ENCODE measurements around the gene CYP19A1.

Gene CYP19A1

DNA sequence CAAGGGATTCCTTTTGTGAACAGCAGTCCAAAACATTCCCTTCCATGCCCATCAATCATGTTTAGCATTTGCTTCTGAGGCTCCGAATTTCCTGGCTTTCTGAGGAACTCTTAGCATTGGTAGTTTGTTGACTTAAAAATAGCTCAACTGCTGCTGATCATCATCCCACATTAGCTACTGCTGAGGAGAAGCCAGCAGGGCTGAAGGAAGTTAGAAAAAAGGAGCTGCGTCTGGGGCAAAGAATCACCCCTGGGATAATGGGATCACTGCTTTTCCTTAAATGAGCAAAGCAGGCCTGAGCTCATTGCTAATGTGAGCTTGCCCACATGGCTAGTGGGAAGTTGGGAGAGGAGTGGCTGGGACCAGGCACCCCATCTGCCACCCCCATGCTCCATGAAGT is 39.8 kb downstream of the CYP19A1 start:
- TF ChIP-seq, protein P1, sequence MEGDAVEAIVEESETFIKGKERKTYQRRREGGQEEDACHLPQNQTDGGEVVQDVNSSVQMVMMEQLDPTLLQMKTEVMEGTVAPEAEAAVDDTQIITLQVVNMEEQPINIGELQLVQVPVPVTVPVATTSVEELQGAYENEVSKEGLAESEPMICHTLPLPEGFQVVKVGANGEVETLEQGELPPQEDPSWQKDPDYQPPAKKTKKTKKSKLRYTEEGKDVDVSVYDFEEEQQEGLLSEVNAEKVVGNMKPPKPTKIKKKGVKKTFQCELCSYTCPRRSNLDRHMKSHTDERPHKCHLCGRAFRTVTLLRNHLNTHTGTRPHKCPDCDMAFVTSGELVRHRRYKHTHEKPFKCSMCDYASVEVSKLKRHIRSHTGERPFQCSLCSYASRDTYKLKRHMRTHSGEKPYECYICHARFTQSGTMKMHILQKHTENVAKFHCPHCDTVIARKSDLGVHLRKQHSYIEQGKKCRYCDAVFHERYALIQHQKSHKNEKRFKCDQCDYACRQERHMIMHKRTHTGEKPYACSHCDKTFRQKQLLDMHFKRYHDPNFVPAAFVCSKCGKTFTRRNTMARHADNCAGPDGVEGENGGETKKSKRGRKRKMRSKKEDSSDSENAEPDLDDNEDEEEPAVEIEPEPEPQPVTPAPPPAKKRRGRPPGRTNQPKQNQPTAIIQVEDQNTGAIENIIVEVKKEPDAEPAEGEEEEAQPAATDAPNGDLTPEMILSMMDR (IDR thresholded peaks at IDR 0.05; ENCODE audit: low read depth, low read length): no peak
- H3K4me3 ChIP-seq (ENCODE audit: low read depth, low read length): no peak overlapping the region

DNA sequence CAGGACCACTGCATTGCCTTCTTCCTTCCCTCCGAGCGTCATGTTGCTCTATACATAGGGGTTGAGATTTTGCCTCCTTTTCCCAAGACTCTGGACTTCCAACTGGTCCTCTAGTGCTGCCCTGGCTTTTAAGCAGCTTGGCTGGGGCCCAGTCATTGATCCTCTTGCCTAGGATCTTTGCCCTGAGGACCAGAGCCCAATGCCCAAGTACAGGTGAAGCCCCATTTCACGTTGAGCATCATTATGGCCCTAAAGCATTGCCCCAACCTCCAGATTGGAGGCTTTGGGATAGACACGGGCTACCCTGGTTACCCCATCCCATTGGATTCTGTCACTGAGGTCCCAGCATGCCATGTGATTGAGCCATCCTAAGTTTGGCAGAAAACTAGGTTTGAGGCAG is 47.7 kb downstream of the CYP19A1 start:
- TF ChIP-seq, protein P1 (IDR thresholded peaks at IDR 0.05; ENCODE audit: low read depth, low read length): no peak
- H3K4me3 ChIP-seq (ENCODE audit: low read depth, low read length): no peak overlapping the region

DNA sequence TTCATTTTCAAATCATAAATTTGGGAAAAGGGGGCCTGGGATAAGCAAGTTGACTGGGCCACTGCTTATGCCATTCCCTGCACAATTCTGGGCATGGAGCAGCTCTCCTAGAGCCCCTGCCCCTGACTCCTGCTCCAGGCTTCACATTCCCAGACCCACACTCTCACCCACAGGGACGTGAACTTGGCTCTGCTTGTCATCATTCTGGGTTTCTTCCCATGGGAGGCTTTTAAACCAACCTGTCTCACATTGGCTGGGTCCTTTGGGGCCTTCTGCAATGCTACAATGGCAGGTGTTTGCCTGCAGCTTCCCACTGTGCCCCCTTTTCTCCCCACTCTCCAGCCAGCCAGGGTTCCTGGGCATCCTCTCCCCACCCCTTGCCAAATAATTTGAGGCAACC is 49.1 kb downstream of the CYP19A1 start:
- no peak overlapping the region for H3K4me3 ChIP-seq (ENCODE audit: low read depth, low read length)
- TF ChIP-seq, protein P1 (IDR thresholded peaks at IDR 0.05; ENCODE audit: low read depth, low read length): no peak

DNA sequence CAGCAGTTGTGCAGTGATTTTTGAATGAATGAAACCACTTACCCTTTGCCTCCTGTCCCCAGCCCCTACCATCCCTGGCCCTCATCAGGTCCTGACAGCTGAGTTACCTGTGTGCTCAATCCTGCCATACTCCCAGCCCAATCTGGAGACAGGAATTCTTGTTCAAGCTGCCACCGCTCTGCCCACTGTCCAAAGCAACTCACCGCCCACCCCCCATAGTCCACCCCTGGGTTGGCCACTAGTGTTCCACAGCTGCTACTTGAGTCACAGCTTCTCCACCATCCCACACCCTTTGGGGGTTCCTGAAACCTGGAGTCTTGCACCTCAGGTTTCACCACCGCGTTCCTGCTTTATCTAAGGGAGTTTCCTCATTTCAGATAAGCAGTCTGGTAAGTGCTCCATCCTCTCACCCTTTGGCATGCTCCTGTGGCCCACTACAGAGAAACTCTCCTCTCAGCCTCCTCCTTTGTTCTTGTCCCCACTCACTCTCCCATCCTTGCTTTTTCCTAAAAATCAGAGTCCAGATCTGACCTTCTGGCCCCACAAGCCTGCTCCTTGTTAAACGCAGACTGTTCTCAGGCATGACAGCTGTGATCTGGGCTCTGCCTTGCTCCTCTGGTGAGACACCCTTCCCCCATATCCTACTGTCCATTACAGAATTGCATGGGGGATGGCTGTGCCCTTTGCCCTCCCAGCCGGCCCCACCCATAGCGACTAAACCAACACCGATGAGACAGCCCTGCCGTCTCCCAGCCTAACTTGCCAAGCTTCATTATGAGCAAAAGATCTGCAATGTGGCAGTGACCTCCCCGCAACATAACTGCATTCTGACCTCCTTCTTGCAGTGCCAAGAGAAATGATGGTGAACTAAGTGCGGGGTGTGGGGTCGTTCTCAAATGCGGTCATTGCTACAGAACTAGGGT is 50.0 kb downstream of the CYP19A1 start:
- no peak overlapping the region for H3K4me3 ChIP-seq (ENCODE audit: low read depth, low read length)
- TF ChIP-seq, protein P1 (IDR thresholded peaks at IDR 0.05; ENCODE audit: low read depth, low read length): no peak

DNA sequence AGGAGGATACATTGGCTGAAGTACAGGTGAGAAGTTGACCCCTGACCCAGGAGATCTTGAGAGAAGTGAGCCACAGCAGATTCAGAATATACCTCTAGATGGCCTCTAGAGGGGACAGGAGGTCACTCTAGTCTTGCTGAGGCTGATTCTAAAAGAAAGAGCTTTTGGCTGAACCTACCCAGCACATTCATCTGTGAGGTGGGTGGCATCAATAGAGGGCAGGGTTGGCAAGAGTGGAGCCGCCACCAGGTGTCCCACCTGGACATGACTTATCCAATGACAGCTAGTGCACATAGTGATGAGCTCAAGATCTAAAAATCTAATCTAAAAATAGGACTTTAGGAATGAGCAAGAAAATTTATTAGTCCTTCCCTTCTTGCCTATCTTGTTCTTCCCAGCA is 51.6 kb downstream of the CYP19A1 start:
- TF ChIP-seq, protein P1 (IDR thresholded peaks at IDR 0.05; ENCODE audit: low read depth, low read length): no peak
- no peak overlapping the region for H3K4me3 ChIP-seq (ENCODE audit: low read depth, low read length)

DNA sequence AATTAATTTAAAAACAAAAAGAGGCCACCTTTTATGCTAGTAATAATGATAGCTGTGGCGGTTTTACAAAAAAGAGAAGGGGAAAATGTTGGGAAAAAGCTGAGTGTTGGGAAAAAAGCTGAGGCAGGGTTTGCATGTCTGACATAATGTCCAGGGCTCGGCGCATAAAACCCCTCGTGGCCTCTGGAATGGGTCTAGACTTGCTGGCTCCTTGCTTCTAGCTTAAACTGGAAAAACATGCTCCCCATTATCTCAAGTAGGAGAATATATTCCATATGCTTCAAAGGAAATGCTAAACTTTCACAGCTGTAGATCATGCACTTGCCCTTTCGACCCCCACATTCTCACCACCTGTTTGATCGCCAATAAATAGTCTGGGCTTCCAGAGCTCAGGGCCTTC is 53.0 kb downstream of the CYP19A1 start:
- TF ChIP-seq, protein P1 (IDR thresholded peaks at IDR 0.05; ENCODE audit: low read depth, low read length): no peak
- H3K4me3 ChIP-seq (ENCODE audit: low read depth, low read length): no peak overlapping the region

DNA sequence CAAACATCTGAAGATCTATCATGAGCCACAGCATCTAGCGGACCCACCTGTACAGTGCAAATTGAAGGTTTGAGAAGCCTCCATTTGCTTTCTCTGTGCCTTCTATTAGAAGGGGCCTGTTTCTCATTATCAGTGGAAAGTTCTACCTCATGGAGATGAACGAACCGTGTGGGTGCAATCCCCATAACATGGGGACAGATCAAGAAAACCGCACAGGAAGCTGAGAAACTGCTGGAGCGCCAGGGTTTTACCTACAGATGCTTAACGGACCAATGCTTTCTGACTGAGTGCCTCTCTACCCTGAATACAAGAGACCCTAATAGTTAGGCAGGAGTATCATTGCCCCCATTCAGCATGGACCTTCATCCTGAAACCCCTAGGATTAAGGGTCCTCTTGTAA is 53.5 kb downstream of the CYP19A1 start:
- no peak overlapping the region for H3K4me3 ChIP-seq (ENCODE audit: low read depth, low read length)
- TF ChIP-seq, protein P1 (IDR thresholded peaks at IDR 0.05; ENCODE audit: low read depth, low read length): no peak
